Measurements from ENCODE around the gene DKK3.
"Not testable (repeated sequence)": the region's sequence is repeated elsewhere in the genome, so short reads cannot be mapped to it uniquely, and the experiment has no call there.

DKK3 gene

DNA sequence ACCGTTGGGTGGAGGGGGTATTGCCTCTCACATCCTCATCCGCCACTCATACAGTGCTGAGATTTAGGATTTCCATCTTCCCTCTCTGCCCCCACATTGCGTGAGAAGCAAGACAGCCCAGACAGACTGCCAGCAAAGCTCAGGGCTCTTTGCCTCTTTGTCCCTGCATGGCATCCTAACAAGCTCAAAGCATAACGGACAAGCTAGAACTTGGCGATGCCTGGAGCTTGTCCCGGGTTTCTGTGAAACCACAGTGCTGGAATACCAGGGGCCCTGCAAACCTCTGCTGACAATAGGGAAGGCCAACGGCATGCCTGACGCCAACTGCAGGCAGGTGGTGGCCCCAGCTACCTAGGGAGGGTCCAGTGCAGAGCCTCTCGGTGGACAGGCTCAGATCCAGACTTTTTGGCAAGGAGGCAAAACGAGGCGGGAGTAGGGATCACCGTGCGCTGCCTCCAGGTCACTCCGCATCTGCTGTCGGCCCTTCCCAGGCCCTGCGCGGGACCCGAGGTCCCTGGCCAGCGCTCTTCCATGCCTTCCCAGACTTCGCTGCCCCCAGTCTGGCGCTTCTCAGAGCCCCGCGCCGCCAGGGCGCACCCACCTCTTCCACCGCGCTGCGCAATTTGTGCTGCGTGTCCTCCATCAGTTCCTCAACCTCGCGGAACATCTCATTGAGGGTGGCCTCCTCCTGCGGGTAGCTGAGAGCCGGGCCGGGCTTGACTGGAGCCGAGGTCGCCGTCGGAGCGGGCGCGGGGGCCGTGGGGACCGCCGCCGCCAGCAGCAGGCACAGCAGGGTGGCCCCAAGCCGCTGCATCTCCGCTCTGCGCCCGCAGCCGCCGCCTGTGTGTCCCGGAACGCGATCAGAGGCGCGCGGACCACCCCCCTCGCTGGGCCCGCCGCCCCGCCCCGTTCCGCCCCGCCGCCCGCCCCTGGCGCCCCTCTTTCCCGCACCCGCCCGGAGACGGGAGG is at the start of gene DKK3:
DKK3 (minus strand) TSS at position 858 of the 969 bp plus-strand sequence; CDS start at position 814, 44 bp downstream.
- DNase-seq (ENCODE audit: low read depth), result no peak

GRCh38 chr11:12057299-12057980 is 49.0 kb upstream of the DKK3 start:
- no peak for DNase-seq (ENCODE audit: low read depth)

- no peak for DNase-seq (ENCODE audit: low read depth)
Measured at GRCh38 chr11:12056119-12056518, 47.7 kb upstream of the DKK3 start.

DNA sequence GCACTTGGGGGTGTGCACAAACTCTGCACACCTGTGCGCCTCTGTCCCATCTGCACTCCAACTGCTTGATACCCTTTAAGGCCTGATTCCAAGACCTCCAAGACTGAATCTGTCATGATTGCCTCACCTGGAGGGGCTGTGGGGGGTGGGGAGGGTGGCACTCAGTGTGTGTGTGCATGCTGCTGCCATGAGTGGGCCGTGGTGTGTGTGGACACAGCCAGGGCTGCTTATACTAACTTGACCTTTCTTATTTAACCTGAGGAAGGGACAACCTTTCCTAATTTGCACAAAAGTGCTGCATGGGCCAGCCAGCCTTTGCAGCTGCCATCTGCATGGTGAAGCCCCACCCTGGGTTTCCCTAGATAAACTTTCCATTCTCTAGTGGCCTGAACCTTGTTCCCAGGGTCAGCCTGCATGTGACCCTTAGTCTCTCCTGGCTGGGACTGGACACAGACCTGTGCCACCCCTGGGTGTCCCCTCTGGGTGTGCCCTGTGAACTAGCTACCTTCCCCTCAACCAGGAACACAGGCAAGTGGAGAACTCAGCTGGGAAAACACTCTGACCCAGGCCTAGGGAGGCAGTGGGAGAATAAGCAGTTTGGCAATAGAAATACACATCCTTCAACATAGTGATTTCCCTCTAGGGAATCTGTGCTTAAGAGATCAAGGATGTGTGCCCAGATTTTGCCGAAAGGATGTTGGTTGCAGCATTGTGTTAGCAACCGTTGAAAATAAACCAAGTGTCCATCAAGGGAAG is 45.4 kb upstream of the DKK3 start:
- DNase-seq (ENCODE audit: low read depth), result no peak

DNA sequence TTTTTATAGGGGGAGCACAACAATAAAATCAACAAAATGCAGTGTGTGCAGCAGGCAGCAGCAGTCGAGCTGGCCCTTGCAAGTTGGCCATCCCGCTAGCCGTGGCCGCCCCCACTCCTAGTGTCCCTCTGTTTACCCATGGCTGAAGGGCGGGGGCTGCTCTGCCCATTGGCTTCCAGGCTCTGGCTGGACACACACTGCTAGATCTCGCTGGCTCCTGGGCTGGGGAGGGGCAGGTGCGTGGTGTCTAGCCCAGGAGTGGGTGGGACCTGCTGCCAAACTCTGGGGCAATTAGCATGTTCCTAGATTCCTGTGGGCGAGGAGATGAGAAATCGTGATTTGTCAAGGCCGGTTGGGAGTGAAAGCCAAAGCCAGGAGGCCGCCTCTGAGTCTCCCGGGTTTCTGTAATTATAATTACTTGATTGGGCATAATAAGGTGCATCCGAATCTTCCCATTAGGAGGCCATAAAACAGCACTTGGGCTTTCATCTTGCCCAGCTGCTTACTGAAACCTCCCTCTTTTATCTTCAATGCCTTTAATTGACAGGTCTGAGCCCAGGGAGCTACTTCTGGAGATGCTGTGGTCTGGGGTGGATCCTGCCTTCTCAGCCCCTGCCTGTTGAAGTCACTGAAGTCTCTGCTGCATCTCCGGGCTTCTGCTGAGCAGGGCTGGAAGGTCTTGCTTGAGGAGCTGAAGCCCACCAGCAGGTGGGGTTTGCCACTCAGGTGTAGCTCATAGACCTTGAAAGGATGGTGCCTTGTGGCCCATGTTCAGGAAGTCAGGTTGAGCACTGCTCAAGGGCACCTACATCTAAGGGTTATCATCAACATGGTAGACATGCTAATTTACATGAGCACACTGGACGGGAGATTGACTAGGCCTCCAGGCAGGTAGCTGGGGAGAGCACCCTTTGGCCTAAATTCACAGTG is 44.5 kb upstream of the DKK3 start:
- DNase-seq (ENCODE audit: low read depth), result no peak

GRCh38 chr11:12051287-12051662 is 42.8 kb upstream of the DKK3 start:
- DNase-seq (ENCODE audit: low read depth), result no peak

GRCh38 chr11:12050470-12051286 is 42.3 kb upstream of the DKK3 start:
- no peak for DNase-seq (ENCODE audit: low read depth)

- DNase-seq (ENCODE audit: low read depth), result no peak
Measured at GRCh38 chr11:12048936-12049790, 40.7 kb upstream of the DKK3 start.

DNA sequence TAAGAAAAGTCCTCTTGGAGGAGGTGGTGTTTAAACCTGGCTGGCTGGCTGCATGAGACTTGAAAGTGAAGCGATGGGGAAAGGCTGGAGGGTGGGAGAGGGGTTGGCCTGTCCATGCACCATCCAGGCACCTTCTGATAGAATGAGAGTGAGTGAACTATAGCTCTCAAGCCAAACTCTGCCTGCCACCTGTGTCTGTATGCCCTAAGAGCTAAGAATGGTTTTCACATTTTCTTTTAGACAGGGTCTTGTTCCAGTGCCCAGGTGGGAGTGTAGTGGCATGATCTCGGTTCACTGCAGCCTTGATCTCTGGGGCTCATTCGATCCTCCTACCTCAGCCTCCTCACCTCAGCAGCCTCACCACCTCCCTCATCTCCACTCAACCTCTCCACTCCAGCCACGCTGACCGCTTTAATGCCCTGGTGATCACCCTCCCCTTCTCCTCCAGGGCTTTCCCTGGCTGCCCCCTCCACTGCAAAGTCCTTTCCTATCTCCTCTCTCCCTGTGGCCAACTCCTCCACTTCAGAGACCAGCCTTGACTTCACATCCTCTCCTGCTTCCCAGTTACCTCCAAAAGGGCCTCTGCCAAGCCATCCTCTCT is 38.3 kb upstream of the DKK3 start:
- DNase-seq (ENCODE audit: low read depth), result no peak

GRCh38 chr11:12045914-12046635 is 37.6 kb upstream of the DKK3 start:
- no peak for DNase-seq (ENCODE audit: low read depth)

DNA sequence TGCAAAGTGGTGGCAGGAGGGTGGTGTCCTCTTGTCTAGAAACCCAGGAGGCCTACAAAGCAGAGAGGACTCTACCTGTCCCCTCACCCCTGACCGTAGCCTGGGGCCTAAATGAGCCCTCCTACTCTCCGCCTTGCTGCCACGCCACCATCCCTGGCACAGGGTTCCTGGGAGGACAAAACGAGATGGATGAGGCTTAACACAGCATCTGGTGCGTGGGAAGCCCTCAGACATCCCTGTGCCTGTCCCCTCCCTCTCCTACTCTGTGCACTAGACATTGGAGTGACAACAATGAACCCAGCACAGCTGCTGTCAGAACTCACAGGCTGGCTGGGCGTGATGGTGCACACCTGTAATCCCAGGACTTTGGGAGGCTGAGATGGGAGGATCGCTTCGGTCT is 36.4 kb upstream of the DKK3 start:
- no peak for DNase-seq (ENCODE audit: low read depth)

DNA sequence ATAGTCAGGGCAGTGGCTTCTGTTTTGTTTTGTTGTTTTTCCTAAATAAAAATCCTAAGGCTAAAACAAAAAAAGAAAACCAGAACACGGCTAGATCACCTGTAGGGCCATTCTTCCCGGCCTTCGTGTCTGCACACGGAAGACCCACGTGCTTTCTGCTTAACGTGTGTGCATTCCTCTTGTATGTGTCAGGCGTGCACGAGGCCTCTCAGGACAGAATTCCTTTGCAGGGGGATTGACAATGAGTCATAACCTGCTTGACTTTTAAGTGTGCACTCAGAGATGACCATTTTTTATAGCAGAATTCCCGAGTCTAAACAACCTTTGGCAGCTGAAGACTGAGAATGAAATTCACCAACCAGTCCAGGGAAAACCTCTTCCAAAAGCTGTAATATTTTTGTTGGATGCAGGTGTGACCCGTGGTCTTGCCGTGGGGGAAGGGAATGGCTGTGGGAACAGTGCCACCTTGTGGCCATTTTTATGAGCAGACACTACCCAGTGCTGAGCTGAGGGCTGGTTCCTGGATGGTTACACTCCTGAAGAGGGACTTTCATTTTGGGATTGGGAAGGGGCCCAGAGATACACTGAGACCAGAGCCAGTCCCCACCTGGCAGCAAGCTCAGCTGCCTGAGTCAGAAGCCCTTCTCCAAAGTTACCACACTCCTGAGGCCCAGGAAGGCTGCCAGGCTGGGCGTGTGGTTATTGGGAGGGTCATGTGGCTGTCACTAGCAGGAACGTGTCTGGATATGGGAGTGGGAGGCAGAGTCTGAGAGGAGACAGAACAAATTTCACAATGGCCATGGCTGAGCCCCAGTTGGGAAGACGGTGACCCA is 35.7 kb upstream of the DKK3 start:
- DNase-seq (ENCODE audit: low read depth), result peak; percentile 36

DNA sequence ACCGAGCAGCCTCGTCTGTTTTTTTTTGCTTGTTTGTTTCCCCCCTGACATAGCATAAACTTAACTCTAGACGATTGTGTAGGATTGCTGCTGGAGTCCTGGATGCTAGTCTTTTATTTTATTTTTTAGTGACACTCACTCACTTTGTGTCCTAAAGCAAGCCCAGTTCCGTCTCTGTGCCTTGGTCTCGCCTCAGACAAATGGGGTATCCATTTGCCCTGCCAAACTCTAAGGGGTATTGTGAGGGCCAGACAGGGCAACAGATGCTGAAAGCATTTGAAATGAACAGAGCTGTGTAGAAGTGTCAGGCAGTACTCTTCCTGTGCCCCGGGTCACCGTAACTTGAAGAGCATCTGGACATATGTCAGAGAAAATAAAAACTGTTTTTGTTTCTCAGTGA is 34.8 kb upstream of the DKK3 start:
- no peak for DNase-seq (ENCODE audit: low read depth)

- DNase-seq (ENCODE audit: low read depth), result no peak
Measured at GRCh38 chr11:12042215-12042676, 33.8 kb upstream of the DKK3 start.

DNA sequence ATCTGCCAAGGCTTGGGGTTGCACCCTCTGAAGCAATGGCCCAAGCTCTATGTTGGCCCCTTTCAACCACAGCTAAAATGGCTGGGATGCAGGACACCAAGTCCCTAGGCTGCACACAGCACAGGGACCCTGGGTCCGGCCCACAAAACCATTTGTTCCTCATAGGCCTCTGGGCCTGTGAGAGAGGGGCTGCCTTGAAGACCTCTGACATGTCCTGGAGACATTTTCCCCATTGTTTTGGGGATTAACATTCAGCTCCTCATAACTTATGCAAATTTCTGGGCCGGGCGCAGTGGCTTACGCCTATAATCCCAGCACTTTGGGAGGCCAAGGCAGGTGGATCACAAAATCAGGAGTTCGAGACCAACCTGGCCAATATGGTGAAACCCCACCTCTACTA is 32.3 kb upstream of the DKK3 start:
- not testable (repeated sequence) for DNase-seq (ENCODE audit: low read depth)

DNA sequence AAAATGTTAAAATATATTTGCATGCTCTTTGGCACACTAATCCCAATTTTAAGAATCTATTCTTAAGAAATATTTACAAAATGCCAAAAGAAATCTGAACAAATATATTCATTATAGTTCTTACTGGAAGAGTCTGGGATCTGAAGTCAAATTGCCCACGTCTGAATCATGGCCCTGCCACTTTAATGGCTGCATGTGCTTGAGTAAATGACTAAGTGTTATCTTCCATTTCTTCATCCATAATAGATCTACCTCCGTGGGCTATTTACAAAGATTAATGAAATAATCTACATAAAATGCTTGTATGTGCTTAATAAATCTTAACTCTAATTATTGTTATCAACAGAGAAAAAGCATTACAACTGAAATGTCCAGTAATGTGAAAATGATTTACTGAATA is 24.5 kb upstream of the DKK3 start:
- no peak for DNase-seq (ENCODE audit: low read depth)

- DNase-seq (ENCODE audit: low read depth), result no peak
Measured at GRCh38 chr11:12031856-12032544, 23.6 kb upstream of the DKK3 start.
